Heart left ventricle (tissue), 16 donors: ENCODE data around the gene LPIN2. TPM values are rescaled to one million over a fixed set of nuclear protein-coding genes. Genes with fewer than 3 reads are reported as not detected.
"Not testable (repeated sequence)": the region's sequence is repeated elsewhere in the genome, so short reads cannot be mapped to it uniquely, and the experiment has no call there.

Source experiments
- ATAC-seq, 4 donors: fragments of 200-7000 bp; cut with Tn5 transposase; one replicate each; pipeline ENCODE4 v1.9.1; 2020 to 2022; ENCODE audit warnings: moderate library complexity in 4 of 4, mild to moderate bottlenecking in 3 of 4, moderate number of reproducible peaks in 1 of 4
- DNase-seq, 5 donors: peaks; one replicate each; pipeline ENCODE4 v3.0.0-alpha.2; 2020
- H3K27ac ChIP-seq, 12 donors: fragments of 200-600 bp; sonication (generic) in 4 of 12; one replicate each; pipeline versions ENCODE4 v1.5.0 to v1.8.0; 2016 to 2022; ENCODE audit warnings: mild to moderate bottlenecking in 2 of 12
- H3K27me3 ChIP-seq, 9 donors: fragments of 200-600 bp; sonication (generic) in 2 of 9; one replicate each; pipeline versions ENCODE4 v1.5.1 to v1.8.0; 2016 to 2022; ENCODE audit warnings: mild to moderate bottlenecking in 3 of 9
- H3K36me3 ChIP-seq, 9 donors: fragments of 200-600 bp; sonication (generic) in 2 of 9; one replicate each; pipeline versions ENCODE4 v1.5.0 to v1.8.0; 2018 to 2022; ENCODE audit warnings: mild to moderate bottlenecking in 2 of 9
- H3K4me1 ChIP-seq, 12 donors: fragments of 200-600 bp; sonication (generic) in 4 of 12; one replicate each; pipeline versions ENCODE4 v1.5.0 to v1.8.0; 2016 to 2022; ENCODE audit warnings: mild to moderate bottlenecking in 3 of 12
- H3K4me3 ChIP-seq, 12 donors: fragments of 200-600 bp; sonication (generic) in 4 of 12; one replicate each; pipeline versions ENCODE4 v1.5.0 to v1.8.0; 2017 to 2022; ENCODE audit warnings: mild to moderate bottlenecking in 9 of 12, moderate library complexity in 4 of 12
- H3K9me3 ChIP-seq, 12 donors: fragments of 200-600 bp; sonication (generic) in 4 of 12; one replicate each; pipeline versions ENCODE4 v1.5.0 to v1.8.0; 2016 to 2022; ENCODE audit warnings: mild to moderate bottlenecking in 1 of 12
- CTCF ChIP-seq, 12 donors: fragments of 200-600 bp; sonication (generic) in 4 of 12; IDR thresholded peaks; one replicate each; pipeline versions ENCODE4 v1.5.0 to v1.8.0; 2018 to 2022; ENCODE audit warnings: antibody characterized with exemption in 12 of 12, mild to moderate bottlenecking in 5 of 12
- POLR2A ChIP-seq, 2 donors: fragments of 450-650 bp; IDR thresholded peaks; one replicate each; pipeline ENCODE4 v1.6.1; 2017; ENCODE audit warnings: antibody characterized with exemption in 2 of 2, mild to moderate bottlenecking in 2 of 2, moderate library complexity in 2 of 2
- WGBS, 4 donors: extraction: QIAGEN DNeasy Blood & Tissue Kit in 2 of 4; methylation state at CpG; one replicate each; pipeline versions ENCODE4 v1.1.5 to v1.1.7; 2013 to 2018; 5-methylcytosine and 5-hydroxymethylcytosine counted together
- intact Hi-C, 10 donors: fragments of 100-400 bp; cut with DNase I; formaldehyde crosslinking; loops; one replicate each; pipeline versions ENCODE4 v1.11.1 to v1.14.2; 2022
- polyA plus RNA-seq, 2 donors: library from polyadenylated mRNA; stranded (reverse); fragments of 200-250 nt; gene quantifications; one replicate each; pipeline ENCODE4 v1.2.3, GENCODE V29; 2013
- total RNA-seq, 9 donors: library from RNA; depleted of rRNA in 2 of 9; stranded (reverse); fragments of >200 nt in 2 of 9; fragmentation: NEBNext Ultra II Directional in 3 of 9; extraction: Animal tissue kit (Norgen Biotek cat#: 25700) in 3 of 9; gene quantifications; one replicate each; pipeline versions ENCODE4 v1.1.0 to v1.2.4, GENCODE V29; 2016 to 2023
- donor health status: ischemic (EF 13 %, LVEDD 7.1; RV severe dilation, severe dysfunction).
- donor health status: healthy with polysubstance abuse.
- donor health status: DM: no; HTN: yes; CAD: no.
- donor health status: DM: no; HTN: no; CAD: no.
- donor health status: ischemic (EF 25% LVEDD 6.9; RV normal size, moderate dysfunction).
- donor health status: ischemic (EF 25% LVEDD 5.7; RV mildly dilated, moderate dysfunction).
- donor health status: healthy.
- donor health status: DM: yes; HTN: yes; CAD: no.
- donor health status: ischemic (EF 35%, LVEDD 5.7; RV mildly dilated, moderate dysfunction).
- donor health status: nonischemic (EF 11% LVEDD 7.7; RV severe dilation, severe dysfunction).
- donor health status: DM: yes; HTN: yes; CAD: no.
- donor health status: PGD.
- donor health status: ischemic (EF 29% LVEDD 5.4; RV normal size, mild dysfunction).
- donor health status: nonischemic (EF 23%, LVEDD 6.1; RV moderate dilation, normal function).

The LPIN2 gene
- total and polyA plus RNA-seq, 11 donors, result 1.9 to 21.6 (median 10.9) TPM

GRCh38 chr18:3008541-3008940 is 4.4 kb downstream of the LPIN2 start:
- no peak for TF ChIP-seq POLR2A (IDR thresholded peaks at IDR 0.05)
- WGBS, 4 donors, result 80 to 95% (median 93%) methylated on average over 4 of the region's 4 CpGs
- Histone ChIP-seq H3K27ac (no peak overlapping the region), H3K36me3 (peaks cover 0 to 13% (median 0%) of the 10 kb centered on the region in 9 donors), H3K4me1 (peaks cover 0 to 42% (median 7%) of the 10 kb centered on the region in 12 donors), H3K4me3 (no peak overlapping the region), H3K9me3 (no peaks in the 10 kb centered on the region), H3K27me3 (no peaks in the 10 kb centered on the region)
- ATAC-seq (no peak), DNase-seq (no peak)
- intact Hi-C loops, result no loop called here

- intact Hi-C loops, result no loop called here
- 87 to 94% (median 90%) methylated on average over 3 of the region's 3 CpGs for WGBS, 4 donors
- ATAC-seq, result no peak
- Histone ChIP-seq H3K27ac (no peak overlapping the region), H3K9me3 (no peaks in the 10 kb centered on the region), H3K36me3 (peaks cover 0 to 15% (median 0%) of the 10 kb centered on the region in 9 donors), H3K4me3 (no peak overlapping the region), H3K4me1 (peaks cover 0 to 40% (median 7%) of the 10 kb centered on the region in 12 donors), H3K27me3 (no peaks in the 10 kb centered on the region)
- DNase-seq, result no peak
- TF ChIP-seq CTCF (IDR thresholded peaks at IDR 0.05) (no peak), POLR2A (IDR thresholded peaks at IDR 0.05) (no peak)
Measured at GRCh38 chr18:3007491-3007890, 5.5 kb downstream of the LPIN2 start.

GRCh38 chr18:3005462-3005861 is 7.5 kb downstream of the LPIN2 start:
- H3K4me1 ChIP-seq, result peaks cover 0 to 23% (median 0%) of the 10 kb centered on the region in 12 donors
- H3K9me3 ChIP-seq, result peaks cover 0 to 7% (median 0%) of the 10 kb centered on the region in 12 donors
- DNase-seq (no peak), ATAC-seq (no peak)
- intact Hi-C loops, result no loop called here
- H3K27me3 ChIP-seq, result no peaks in the 10 kb centered on the region
- H3K27ac ChIP-seq, result no peak overlapping the region
- no peak overlapping the region for H3K4me3 ChIP-seq
- WGBS, 4 donors, result 88 to 96% (median 89%) methylated on average over 6 of the region's 6 CpGs
- TF ChIP-seq POLR2A (IDR thresholded peaks at IDR 0.05) (no peak), CTCF (IDR thresholded peaks at IDR 0.05) (no peak)
- H3K36me3 ChIP-seq, result peaks cover 0 to 11% (median 0%) of the 10 kb centered on the region in 9 donors

- DNase-seq, H3K27ac ChIP-seq, ATAC-seq, H3K27me3 ChIP-seq, H3K9me3 ChIP-seq, intact Hi-C loops, H3K4me3 ChIP-seq: not testable (repeated sequence)
- Histone ChIP-seq H3K4me1 (peaks cover 3 to 24% (median 8%) of the 10 kb centered on the region in 12 donors), H3K36me3 (peaks cover 0 to 11% (median 0%) of the 10 kb centered on the region in 9 donors)
- 84 to 90% (median 89%) methylated on average over 8 of the region's 8 CpGs for WGBS, 4 donors
Measured at GRCh38 chr18:3003766-3004165, 9.2 kb downstream of the LPIN2 start.

GRCh38 chr18:3002732-3003131 is 10.2 kb downstream of the LPIN2 start:
- WGBS, 4 donors, result 52 to 63% (median 59%) methylated on average over 5 of the region's 5 CpGs
- intact Hi-C loops, result no loop called here
- peaks cover 0 to 11% (median 0%) of the 10 kb centered on the region in 9 donors for H3K36me3 ChIP-seq
- ATAC-seq (no peak), DNase-seq (no peak)
- H3K9me3 ChIP-seq, result peaks cover 0 to 7% (median 0%) of the 10 kb centered on the region in 12 donors
- H3K4me3 ChIP-seq, result no peak overlapping the region
- H3K4me1 ChIP-seq, result peaks cover 7 to 27% (median 18%) of the 10 kb centered on the region in 12 donors
- H3K27me3 ChIP-seq, result no peaks in the 10 kb centered on the region
- no peak for TF ChIP-seq POLR2A (IDR thresholded peaks at IDR 0.05)
- TF ChIP-seq CTCF (IDR thresholded peaks at IDR 0.05), result no peak
- H3K27ac ChIP-seq, result no peak overlapping the region
